Activated CD4-positive, alpha-beta T cell treated with anti-CD3 and anti-CD28 coated beads, Interleukin-2, amount 50 U/mL, for 24 hours (primary cell): ENCODE measurements around the gene HS2ST1.

Experiments used
- DNase-seq, 2 donors: peaks; one replicate each; pipeline ENCODE4 v3.0.0-alpha.2; 2020; ENCODE audit warnings: low read depth in 1 of 2, low spot score in 1 of 2

The HS2ST1 gene

GRCh38 chr1:87155170-87155569, 240.7 kb downstream of the HS2ST1 start:
- no peak for DNase-seq

- no peak for DNase-seq
These were observed 241.2 kb downstream of the HS2ST1 start for GRCh38 chr1:87155648-87156047.

GRCh38 chr1:87156124-87156523, 241.7 kb downstream of the HS2ST1 start:
- no peak for DNase-seq

- no peak for DNase-seq
These were observed 245.0 kb downstream of the HS2ST1 start for GRCh38 chr1:87159378-87159915.
